ENCODE results near the gene CADPS2. TPM values are rescaled to one million over a fixed set of nuclear protein-coding genes. Genes with fewer than 3 reads are reported as not detected.

Gene CADPS2
- total and polyA plus RNA-seq, 2 of the 8 experiments (the other 6 are each of a cell fraction or from before 2014, with no cell fraction given) = 8.9 to 22.3 TPM

DNA sequence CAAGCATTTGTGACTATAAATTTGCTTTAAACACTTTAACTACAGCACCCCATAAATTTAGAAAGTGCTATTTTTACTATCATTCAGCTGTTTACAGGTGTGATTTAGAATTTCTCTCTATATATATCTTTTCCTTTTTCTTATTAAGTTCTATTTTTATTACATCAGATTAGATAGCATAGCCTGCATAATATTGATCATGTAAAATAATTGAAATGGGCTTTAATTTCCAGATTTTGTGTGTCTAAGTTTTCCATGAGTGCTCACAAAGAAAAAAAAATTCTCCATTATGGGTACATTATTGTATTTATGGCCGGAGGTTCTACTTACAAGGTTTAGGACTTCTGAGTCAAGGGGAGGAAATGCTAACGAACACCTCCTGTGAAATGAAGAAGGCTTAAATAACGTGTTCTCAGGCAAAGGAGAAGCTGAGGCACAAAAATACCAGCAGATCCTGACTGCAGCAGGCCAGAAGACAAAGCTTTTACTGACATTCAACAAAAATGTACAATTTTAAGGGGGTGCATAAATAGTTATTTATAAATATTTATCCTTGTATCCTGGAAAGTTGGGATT, 301.5 kb downstream of the CADPS2 start (continued):
- no peak for TF ChIP-seq CHD7 (IDR thresholded peaks at IDR 0.05; ENCODE audit: insufficient replicate concordance, low read length)

Data from H1 (cell line).